Measurements from ENCODE around the gene GPR4.

Gene GPR4

GRCh38 chr19:45587873-45588272 lies 14.1 kb downstream of the GPR4 start:
- DNase-seq, result no peak

- DNase-seq, result no peak
Observed at GRCh38 chr19:45585158-45585577, 16.8 kb downstream of the GPR4 start.

- DNase-seq, result peak; percentile 98 to 100 (median 99)
Observed at GRCh38 chr19:45584332-45585157, 17.5 kb downstream of the GPR4 start, which contains the start of gene OPA3. TSS of gene OPA3 (minus strand) at chr19:45584802. CDS start at chr19:45584764, 38 bp downstream.

- no peak for DNase-seq
Observed at GRCh38 chr19:45581576-45581975, 20.4 kb downstream of the GPR4 start.

- DNase-seq, result no peak
Observed at GRCh38 chr19:45578861-45579260, 23.2 kb downstream of the GPR4 start.

GRCh38 chr19:45577111-45577905 lies 24.7 kb downstream of the GPR4 start:
- no peak for DNase-seq

- DNase-seq, result no peak
Observed at GRCh38 chr19:45576682-45577081, 25.3 kb downstream of the GPR4 start.

- no peak for DNase-seq
Observed at GRCh38 chr19:45575216-45575615, 26.8 kb downstream of the GPR4 start.

- DNase-seq, result no peak
Observed at GRCh38 chr19:45574526-45574925, 27.5 kb downstream of the GPR4 start.

- no peak for DNase-seq
Observed at GRCh38 chr19:45571457-45572220, 30.4 kb downstream of the GPR4 start.

- DNase-seq, result peak; percentile 14 to 46 (median 34)
Observed at GRCh38 chr19:45569619-45570421, 32.2 kb downstream of the GPR4 start.

- no peak for DNase-seq
Observed at GRCh38 chr19:45568732-45569131, 33.3 kb downstream of the GPR4 start.

- no peak for DNase-seq
Observed at GRCh38 chr19:45567609-45568008, 34.4 kb downstream of the GPR4 start.

GRCh38 chr19:45564131-45564780 lies 37.8 kb downstream of the GPR4 start:
- peak in 3 of 6 experiments; percentile 5 to 24 (median 18) for DNase-seq

- no peak for DNase-seq
Observed at GRCh38 chr19:45560686-45561085, 41.3 kb downstream of the GPR4 start.

GRCh38 chr19:45560038-45560437 lies 42.0 kb downstream of the GPR4 start:
- no peak for DNase-seq

- DNase-seq, result peak; percentile 41 to 81 (median 72)
Observed at GRCh38 chr19:45558399-45558878, 43.6 kb downstream of the GPR4 start.

GRCh38 chr19:45556835-45557234 lies 45.2 kb downstream of the GPR4 start:
- no peak for DNase-seq

GRCh38 chr19:45554481-45554880 lies 47.5 kb downstream of the GPR4 start:
- DNase-seq, result no peak

GRCh38 chr19:45553464-45553863 lies 48.5 kb downstream of the GPR4 start:
- DNase-seq, result no peak

- no peak for DNase-seq
Observed at GRCh38 chr19:45547965-45548609, 53.9 kb downstream of the GPR4 start.

All from stimulated activated naive CD4-positive, alpha-beta T cell (primary cell).